Head of caudate nucleus (tissue), 42 donors: ENCODE data around the gene NEO1.
"Not testable (repeated sequence)": the region's sequence is repeated elsewhere in the genome, so short reads cannot be mapped to it uniquely, and the experiment has no call there.

Experiments used
- DNase-seq, 42 donors: peaks; one replicate each; pipeline versions ENCODE4 v3.0.0 to v3.0.0-alpha.2; 2020 to 2021; ENCODE audit warnings: mixed read lengths in 7 of 42
- intact Hi-C: fragments of 100-400 bp; cut with DNase I; formaldehyde crosslinking; loops from one replicate; pipeline ENCODE4 v1.15.0; 2022

The NEO1 gene

DNA sequence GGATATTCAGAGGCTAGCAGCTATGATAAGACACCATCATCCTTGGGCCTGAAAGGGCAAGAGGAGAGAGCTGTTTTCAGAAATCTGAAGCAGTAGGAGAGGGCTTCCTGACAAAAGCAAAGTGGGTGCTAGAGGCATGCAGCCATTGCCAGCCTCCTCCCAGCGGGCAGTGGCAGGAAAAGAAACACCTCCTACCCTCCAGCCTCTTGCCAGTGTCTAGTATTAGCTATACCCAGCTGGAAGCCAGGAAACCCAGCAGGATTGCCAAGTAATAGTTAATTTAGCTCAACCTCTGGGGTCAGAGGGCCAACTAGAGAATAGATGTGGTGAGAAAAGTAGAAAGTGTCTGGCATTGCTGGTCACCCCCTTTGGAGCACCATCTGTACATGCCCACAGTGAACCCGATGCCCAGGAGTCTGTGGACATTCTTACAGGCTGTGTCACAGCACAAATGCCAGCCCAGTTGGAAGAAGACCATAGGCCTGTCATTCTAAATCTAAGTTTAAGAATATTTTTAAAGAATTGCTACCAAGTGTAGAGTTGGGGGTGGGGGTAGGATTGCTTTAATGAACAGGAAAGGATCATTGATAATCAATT, 231.2 kb downstream of the NEO1 start:
- intact Hi-C loops: no loop called here
- DNase-seq: no peak

DNA sequence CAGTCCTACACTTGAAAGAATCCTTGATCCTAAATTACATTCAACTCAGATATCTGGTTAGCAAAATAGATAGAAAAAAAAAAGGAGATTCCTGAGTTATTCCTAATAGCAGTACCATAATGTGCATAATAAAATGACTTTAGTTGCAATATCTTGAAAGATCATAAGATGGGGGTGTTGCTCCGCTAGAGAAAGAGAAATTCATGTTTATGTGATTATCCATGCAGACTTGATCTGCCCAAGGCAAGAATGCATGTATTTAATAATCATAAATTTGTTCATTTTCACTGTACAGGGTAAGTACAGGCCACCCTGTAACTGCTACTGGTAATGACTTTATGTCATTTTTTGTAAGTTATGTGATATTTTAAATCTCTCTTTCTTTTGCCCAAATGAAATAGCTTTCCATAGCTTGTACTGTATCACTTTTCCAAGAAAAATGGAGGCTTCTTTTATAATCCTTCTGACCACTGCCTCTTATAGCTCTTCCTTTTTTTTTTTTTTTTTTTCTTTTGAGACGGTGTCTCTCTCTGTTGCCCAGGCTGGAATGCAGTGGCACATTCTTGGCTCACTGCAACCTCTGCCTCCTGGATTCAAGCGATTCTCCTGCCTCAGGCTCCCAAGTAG, 231.9 kb downstream of the NEO1 start:
- DNase-seq: no peak
- intact Hi-C loops: no loop called here

DNA sequence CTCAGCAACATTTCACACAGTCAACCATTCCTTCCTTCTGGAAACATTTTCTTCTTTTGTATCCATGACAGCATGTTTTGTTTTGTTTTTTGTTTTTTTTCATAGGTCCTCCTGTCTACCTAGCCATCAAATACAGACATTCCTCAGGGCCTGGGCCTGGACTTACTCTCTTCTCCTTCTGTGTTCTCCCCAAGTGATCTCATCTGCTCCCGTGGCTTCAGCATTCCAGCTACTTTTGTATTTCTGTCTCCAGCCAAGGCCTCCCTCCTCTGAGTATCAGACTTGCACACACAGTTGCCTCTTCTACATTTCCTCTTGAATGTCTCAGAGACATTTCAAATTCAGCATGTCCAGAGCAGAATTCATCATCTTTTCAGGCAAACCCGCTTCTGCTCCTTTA, 234.0 kb downstream of the NEO1 start:
- no peak for DNase-seq

DNA sequence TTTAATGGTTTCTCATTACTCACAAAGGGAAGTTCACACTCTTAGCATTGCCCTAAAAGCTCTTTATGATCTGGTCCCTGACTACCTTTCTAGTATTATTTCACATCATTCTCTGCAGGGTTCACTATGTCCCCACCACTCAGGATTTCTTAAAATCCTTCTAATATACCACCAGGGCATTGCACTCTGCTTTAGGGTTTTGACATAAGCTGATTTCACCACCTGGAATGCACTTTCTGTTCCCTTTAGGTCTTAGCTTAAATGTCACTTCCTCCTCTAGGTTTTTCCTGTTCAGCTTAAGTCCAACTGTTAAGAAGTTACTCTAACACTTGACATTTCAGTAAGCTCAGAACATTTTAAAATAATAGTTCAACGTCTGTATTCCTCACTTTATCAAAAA, 234.8 kb downstream of the NEO1 start:
- DNase-seq: no peak
- intact Hi-C loops: no loop called here

More for the DNA sequence above, 234.0 kb downstream of the NEO1 start:
- intact Hi-C loops: no loop called here

DNA sequence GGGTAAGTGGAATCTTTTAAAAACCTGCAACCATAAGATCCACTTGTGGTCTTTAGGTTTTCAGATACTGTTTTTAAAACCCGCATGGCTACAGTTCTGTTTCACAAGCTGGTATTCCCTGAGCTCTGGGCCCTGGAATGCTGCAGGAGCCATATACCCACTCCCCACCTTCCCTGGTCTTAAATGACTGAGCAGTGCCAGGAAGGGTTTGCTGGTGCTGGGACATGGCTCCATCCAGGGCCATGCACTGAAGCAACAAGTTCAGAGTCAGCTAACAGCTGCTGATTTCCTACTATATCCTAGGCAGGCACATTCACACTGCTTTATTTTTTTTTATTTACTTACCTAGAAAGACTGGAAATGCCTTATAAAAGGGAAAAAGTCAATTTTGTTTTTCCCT, 239.2 kb downstream of the NEO1 start:
- peak in 1 of 42 donors; percentile 20 for DNase-seq
- intact Hi-C loops: no loop called here

DNA sequence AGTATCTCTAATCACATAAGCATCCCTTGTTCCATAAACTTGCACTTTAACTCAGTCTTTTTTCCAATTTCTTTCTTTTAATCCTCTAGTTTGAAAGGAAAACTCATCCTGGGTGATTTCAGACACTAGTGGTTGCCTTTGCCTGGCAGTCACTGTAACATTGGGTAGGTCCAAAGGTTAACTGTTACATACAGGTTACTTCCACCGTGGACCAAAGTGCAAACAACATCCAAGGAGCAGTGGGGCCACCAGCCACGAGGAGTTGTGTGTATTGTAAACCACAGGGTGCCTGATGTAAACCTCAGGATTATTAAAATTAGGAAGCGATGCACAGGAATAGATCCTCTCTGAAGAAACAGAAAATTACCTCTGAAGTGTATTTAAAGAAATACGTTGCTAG, 241.5 kb downstream of the NEO1 start:
- intact Hi-C loops: no loop called here
- peak in 1 of 42 donors; percentile 22 for DNase-seq

DNA sequence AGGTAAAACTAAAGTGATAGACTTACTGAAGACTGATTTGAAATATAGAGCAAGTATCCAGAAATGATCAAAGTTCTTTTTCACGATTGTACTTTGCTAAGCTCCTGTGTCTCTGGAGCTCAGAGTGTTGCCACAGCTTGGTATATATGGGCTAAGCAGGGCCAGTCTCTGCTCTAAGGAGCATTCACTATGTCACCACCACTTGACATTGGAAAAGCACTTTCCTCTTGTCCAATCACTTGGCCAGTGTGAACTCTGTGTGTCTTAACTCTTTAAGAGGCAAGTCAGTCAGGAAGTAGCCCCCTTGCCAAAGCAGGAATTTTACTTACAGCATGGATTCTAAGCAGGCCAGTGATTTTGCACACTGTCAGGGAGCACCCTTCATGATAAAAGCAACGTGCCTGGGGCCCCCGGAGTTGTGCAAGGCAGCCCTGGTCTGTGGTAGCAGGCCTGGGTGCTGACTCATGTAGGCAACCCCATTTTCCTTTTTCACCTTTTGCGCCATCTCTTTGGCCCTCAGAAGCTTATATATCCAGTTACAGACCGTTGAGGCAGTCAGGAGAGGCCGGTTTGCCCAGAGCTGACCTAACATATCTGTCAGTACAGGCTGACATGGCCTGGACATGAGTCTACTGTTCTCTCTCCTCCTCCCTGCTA, 243.5 kb downstream of the NEO1 start:
- intact Hi-C loops: no loop called here

DNA sequence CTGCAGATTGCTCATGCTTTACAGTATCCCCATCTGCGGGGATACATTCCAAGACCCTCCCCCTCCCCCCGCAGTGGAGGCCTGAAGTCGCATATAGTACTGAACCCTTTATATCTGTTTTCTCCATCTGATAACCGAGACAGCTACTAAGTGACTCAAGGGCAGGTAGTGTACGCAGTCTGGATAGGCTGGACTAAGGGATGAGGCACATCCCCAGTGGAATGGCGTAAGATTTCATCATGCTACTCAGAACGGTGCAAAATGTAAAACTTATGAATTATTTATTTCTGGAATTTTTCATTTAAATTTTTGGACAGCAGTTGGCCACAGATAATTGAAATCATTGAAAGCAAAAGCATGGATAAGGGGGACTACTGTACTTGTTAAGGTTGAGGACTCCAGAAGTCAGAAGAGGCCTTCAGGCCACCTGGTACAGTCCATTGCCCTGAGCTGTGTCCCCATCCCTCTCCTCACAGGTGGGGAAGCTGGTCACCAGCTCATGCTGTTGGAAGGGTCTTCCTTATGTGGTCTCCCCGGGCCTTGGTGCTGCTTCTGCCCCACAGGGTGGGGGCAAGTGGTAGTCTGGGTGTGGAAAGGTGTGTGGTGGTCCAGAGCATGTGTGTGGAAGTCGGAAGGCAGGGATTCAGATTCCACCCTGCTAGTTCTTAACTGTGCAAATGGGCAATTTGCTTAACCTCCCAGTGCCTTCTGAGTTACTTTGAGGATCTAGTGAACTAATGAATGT, 244.5 kb downstream of the NEO1 start:
- intact Hi-C loops: no loop called here
- DNase-seq: peak in 1 of 42 donors; percentile 17

More for the DNA sequence above, 243.5 kb downstream of the NEO1 start:
- peak in 1 of 42 donors; percentile 18 for DNase-seq

DNA sequence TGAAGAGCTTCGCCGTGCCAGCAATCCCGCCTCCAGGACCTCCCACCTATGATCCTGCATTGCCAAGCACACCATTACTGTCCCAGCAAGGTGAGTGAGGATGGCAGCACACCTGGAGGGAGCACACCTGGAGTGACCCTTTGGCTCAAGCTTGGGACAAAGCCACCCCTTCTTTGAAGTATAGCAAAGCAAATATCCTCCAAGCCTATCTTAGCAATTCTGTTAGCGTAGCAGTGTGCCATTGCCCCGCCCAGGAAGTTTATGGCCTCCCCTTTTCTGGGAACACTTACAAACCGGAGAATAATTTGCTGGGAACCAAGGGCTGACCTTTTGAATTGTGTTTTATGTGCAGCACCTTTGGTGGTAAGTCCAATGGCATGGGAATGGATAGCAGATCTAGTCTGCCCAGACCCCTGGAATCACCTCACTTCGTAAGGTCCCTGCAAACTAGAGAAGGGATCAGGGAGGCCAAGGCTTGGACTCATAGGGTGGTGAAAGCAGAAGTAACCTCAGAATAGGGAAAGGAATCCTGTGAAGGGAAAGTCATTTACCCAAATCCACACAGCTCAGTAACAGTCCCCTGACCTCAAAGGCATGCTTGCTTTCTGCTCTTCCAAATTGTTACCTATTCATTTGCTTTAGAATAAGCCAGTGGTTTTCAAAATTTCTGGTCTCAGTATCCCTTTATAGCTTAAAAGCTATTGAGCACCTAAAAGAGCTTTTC, 246.4 kb downstream of the NEO1 start:
- intact Hi-C loops: no loop called here
- DNase-seq: peak in 1 of 42 donors; percentile 13

DNA sequence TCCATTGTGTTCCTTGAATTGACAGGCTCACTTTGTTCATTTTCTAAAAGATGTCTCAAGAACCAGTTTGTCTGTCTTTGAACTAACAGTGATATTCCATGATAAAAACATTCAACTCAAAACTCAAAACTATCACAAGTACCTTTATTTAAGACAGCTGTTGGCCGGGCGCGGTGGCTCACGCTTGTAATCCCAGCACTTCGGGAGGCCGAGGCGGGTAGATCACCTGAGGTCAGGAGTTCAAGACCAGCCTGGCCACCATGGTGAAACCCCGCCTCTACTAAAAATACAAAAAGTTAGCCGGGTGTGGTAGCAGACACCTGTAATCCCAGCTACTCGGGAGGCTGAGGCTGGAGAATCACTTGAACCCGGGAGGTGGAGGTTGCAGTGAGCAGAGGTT, 248.0 kb downstream of the NEO1 start:
- intact Hi-C loops, DNase-seq: not testable (repeated sequence)

DNA sequence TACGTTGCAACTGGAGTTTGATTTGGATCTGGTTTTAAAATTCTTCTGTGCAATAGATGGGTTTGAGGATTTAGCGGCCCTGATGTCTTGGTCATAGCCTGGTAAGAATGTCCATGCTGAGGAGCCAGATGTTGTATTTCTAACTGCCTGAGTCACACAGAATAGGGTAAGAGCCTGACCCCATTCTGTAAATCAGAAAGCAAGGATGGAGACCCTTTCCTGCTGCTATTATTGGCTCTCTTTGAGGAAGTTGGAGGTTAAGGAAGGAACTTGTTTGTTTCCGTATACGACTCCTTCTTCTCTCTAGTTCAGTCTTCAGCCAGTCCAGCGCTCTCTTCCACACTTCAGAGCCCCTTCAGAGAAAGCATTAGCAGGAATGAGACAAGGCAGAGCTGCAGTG, 251.4 kb downstream of the NEO1 start:
- no peak for DNase-seq
- intact Hi-C loops: no loop called here

DNA sequence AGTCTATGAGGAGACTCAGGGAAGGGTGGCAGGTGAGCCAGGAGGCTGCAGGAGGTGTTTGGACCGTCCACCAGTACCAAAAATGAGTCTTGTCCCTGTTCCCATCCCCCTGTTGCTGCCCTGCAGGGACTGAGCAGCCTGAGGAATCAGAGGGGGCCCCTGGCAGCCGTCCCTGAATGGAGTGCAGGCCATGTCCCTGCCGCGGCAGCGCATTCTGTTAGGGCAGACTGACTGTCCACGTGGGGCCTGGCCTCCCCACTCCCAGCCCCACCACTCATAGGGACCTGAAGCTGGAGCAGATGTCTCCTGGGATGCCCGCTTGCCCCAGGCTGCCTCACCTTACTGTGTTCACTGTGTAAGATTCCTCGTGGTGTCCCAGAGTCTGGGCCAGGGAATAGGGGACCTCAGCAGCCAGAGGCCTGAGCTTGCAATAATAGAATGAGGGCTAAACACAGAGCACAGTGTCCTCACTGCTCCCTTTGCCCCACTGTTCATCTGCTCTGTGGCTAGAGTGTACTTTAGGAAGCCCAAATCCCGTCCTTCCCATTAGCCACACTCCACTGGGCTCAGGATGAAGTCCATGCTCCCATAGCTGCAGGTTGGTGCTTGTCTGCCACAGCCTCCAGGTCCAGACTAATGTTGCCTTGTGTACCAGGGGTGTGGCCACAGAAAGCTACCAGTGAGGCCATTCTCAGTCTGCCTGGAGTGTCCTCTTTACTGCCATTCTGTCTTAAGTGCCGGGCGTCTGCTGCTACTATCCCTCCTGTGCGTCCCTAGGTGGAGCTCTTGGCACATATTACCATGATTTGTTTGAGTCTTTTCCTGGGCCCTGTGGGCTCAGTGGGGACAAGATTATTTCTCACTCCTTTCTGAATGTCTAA, 253.3 kb downstream of the NEO1 start:
- intact Hi-C loops: no loop called here

DNA sequence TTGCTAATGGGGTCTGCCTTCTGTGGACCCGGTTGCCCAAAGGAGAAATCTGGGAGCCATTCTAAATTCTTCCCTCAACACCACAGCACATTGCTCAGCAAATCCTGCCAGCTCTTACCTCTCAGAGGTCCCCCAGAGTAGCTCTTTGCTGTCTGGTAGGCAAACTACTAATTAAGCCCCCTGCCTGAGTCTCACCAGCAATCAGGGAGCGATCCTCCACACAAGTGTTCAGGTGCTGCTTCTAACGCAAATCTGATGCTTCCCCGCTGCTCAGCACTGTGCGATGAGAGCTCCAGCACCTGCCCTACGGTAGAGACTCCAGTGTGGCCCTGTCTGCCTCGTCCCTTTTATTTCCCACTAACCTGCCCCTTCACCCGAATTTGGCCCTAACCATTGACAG, 256.0 kb downstream of the NEO1 start:
- peak in 1 of 42 donors; percentile 9 for DNase-seq
- intact Hi-C loops: no loop called here

More for the DNA sequence above, 253.3 kb downstream of the NEO1 start:
- peak in 32 of 42 donors; percentile 9 to 76 (median 41) for DNase-seq

DNA sequence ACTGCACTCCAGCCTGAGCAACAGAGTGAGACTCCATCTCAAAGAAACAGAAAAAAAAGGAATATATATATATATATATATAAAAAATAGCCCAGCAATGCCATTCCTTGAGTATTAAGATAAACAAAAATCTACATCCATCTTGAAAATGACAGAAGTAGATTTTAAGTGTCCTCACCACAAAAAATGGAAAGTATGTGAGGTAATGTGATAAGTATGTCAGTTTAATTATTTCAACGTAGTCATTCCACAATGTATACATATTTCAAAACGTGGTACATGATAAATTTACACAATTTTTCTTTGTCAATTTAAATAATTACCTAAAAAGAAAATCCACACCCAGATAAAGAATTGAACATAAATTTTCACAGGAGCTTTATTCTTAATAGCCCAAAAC, 261.6 kb downstream of the NEO1 start:
- DNase-seq: no peak
- intact Hi-C loops: no loop called here

DNA sequence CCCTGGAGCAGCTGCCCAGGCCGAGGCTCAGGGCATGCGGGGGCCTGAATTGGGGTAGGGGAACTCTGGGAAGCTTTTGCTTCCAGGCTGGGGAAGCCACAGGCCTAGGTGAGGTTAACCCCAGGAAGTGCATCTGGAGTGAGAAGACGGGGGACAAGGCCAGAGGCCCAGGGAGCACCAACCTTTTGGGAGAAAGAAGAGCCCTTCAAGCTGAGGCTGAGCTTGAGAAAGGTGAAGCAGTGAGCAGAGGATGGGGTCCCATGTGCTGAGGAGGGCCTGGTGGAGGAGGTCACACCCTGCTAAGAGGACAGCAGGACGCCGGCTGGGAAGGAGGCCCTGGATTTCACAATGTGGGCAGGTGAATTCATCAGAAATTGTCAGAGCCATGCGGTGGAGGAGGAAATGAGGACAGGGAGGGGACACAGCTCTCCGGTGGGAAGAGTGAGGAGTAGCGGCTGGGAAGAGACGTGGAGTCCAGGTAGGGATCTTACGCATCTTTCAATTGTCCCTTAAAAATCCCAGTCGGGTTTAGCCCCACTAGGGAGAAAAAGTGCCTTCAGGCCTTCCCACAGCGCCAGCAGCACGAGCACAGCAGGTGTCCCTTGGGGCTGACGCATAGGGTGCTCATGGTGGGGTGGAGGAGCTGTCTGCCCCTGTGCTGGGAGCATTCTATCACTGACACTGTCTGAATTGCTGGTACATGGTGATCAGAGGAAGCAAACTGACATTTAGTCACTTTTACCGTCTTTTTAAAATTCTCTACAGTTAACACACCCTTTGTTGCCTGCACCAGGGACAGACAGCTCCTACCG, 265.6 kb downstream of the NEO1 start:
- peak in 6 of 42 donors; percentile 2 to 23 (median 16) for DNase-seq
- intact Hi-C loops: no loop called here

DNA sequence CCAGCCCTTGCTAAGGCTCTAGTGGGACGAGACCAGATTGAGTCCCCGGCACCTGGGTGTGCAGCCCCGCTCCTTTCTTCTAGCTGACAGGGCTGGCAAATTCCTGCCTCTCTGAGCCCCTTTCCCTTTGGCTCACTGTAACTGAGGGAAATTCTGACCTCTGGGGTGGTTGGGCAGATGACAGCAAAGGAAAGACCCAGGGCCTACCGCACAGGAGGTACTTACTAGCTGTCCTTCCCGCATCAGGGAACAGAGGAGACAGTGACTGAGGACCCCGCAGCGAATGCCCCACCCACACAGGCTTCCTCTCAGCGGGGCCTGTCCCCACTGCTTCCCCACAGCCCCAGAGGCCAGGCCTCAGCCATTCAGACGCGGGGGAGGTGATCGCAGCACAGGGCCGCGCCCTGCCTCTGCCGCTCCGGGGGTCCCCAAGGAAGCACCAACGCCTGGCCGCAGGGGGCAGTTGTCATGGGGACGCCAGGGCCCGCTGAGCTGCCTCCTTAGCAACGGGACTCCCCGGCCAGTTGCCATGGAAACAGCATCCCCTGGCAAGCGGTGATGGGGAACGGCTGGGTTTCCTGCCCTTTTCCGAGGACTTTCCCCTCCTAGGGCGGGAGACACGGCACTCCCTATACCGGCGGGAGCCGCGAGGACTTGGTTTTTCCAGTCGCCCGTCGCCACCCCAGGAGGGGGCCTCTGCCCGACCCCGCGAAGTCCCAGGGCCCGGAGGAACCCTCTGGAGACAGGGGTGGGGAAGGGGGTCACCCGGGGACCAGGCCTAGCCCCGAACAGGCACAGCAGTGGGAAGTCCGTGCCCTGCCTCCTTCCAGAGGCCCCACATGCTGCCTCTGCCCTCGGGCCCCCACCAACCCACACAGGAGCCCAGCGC, 266.4 kb downstream of the NEO1 start:
- DNase-seq: peak in 38 of 42 donors; percentile 14 to 76 (median 36)
- intact Hi-C loops: no loop called here
